LNCAP (cell line): ENCODE data around the gene RNF40.

Experiments used
- TF ChIP-seq, protein P1 (sequence below): fragments of 450-650 bp; IDR thresholded peaks from 2 replicates; pipeline ENCODE4 v1.5.1; 2017; ENCODE audit warnings: mild to moderate bottlenecking

RNF40 gene

DNA sequence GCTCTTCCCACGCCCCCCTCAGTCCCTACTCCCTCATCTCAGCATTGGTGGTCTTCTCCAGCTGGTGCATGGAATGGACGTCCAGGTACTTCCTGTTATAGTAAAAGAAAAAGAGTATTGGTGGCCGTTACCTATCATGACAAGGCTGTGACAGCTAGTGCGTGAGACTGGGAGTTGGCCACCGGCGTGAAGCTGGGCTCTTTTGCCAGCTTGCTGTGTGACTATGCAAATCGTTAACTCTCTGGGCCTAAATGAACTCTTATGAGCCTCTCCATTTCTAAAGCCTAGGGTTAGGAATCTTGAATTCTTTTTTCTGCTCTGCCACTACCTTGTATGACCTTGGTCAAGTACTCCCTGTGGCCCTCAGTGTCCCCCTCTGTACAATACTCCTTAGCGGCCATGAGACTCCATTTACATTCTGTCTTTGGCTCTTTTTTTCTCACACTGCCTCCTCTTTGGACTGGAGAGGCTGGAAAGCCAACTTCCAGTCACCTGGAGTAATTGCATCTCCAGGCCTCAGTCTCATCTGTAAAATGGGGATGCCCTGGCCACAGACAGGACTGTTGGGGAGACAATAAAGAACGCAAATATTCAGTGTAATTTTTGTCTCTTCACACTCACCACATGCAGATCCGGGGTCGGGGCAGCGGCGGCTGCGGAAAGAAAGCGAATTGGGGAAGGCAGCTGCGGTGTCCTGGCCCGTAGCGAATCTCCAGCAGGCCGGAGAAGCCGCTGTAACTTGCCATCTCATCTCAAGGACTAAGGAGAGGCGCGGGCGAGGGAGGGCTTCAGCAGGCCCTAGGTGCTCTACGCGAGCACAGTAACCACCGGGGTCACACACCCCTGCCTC lies 1.3 kb upstream of the RNF40 start:
- TF ChIP-seq, protein P1, sequence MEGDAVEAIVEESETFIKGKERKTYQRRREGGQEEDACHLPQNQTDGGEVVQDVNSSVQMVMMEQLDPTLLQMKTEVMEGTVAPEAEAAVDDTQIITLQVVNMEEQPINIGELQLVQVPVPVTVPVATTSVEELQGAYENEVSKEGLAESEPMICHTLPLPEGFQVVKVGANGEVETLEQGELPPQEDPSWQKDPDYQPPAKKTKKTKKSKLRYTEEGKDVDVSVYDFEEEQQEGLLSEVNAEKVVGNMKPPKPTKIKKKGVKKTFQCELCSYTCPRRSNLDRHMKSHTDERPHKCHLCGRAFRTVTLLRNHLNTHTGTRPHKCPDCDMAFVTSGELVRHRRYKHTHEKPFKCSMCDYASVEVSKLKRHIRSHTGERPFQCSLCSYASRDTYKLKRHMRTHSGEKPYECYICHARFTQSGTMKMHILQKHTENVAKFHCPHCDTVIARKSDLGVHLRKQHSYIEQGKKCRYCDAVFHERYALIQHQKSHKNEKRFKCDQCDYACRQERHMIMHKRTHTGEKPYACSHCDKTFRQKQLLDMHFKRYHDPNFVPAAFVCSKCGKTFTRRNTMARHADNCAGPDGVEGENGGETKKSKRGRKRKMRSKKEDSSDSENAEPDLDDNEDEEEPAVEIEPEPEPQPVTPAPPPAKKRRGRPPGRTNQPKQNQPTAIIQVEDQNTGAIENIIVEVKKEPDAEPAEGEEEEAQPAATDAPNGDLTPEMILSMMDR, result no peak

DNA sequence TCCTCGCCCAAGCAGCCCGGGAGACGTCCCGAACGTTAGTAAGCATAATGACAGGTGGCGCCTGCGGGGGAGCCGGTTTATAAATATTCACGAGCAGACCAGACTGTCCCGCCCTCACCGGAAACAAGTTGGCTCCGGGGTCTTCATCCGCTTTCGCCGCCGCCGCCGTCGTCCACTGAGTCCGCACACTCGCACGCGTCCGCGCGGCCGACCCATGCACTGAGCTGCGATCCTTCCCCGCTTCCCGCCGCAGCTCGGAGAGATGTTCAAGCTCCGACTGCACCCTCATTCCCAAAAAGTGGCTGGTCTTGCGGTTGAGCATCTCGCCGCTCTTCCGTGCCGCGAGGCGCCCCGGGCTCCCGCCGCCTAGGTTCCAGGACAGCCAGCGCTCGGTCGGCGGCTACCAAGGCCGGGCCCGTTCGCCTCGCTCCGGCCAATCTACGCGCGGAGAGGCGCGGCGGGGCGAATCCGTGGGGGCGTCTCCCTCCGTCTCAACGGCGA lies 645 bp upstream of the RNF40 start:
- TF ChIP-seq, protein P1, result no peak

DNA sequence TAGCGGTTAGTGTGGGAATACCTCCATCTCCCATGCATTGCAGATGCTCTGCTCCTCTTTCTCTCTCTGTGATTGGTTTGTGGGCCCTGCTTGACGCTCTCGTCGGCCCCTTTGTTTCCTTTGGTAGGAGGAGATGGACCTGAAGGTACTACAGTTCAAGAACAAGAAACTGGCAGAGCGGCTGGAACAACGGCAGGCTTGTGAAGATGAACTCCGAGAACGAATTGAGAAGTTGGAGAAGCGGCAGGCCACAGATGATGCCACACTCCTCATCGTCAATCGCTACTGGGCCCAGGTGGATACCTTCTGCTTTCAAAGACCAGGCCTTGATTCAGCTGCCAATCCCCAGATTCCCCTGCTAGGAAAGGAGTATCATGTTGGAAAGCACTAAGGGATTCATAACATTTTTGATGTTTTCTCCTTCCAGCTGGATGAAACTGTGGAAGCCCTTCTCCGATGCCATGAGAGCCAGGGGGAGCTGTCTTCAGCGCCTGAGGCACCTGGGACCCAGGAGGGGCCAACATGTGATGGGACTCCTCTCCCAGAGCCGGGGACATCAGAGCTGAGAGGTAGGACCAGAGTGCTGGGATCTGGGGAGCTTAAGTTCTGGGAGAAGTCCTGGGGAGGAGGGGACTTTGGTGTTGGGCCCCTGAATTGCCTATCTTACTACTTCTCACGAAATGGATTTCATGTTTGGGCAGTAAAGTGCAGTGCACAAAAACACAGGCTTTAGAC lies 1.0 kb downstream of the RNF40 start:
- TF ChIP-seq, protein P1, result no peak

DNA sequence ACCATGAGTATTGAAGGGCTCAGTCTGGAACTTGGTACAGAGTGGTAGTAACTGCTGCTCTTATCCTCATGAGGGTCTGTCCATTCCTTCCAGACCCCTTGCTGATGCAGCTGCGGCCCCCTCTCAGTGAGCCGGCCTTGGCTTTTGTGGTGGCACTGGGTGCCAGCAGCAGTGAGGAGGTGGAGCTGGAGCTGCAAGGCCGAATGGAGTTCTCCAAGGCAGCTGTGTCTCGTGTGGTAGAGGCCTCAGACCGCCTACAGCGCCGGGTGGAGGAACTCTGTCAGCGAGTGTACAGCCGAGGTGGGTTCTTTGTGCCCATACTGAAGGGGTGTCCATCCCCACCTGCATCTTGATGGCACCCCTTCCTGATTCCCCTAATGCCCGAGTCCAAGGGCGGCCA lies 2.0 kb downstream of the RNF40 start:
- TF ChIP-seq, protein P1, result no peak

DNA sequence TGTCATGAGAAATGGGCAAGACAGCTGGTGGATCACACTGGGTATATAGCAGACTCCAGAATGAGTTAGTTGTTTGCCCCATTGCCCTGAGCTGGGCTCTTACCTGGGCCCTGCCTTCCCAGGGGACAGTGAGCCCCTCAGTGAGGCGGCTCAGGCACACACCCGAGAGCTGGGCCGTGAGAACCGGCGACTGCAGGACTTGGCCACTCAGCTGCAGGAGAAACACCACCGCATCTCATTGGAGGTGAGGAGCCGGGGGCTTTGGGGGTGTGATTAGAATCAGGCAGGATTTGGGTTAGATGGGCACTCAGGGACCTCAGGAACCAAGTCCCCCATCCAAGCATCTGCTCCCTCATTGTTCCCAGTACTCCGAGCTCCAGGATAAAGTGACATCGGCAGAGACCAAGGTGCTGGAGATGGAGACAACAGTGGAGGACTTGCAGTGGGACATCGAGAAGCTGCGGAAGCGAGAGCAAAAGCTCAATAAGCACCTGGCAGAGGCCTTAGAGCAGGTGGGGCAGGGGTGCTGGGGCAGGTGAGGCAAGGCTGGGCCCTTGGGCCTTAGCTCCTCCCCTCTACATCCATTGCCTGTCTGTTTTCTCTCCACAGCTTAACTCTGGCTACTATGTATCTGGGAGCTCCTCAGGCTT lies 2.8 kb downstream of the RNF40 start:
- TF ChIP-seq, protein P1, result no peak

DNA sequence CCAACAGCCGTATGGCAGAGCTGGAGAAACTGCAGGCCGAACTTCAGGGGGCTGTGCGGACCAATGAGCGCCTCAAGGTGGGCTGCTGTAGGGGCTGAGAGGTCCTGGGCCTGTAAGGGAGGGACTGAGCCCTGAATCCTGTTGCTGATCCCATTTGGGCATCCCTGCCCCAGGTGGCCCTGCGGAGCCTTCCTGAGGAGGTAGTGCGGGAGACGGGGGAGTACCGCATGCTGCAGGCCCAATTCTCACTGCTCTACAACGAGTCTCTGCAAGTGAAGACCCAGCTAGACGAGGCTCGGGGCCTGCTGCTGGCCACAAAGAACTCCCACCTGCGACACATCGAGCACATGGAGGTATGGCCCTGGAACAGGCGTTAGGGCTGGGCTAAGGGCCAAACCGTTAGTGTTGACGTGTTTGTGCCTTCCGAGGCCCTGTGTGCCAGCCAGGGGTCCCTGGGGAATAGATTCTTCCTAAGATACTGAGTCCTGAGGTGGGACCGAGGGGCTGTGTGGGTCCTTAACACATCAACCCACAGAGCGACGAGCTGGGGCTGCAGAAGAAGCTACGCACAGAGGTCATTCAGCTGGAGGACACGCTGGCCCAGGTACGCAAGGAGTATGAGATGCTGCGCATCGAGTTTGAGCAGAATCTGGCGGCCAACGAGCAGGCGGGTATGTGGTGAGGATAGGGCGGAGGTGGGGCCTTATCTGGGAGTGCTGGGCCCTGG lies 4.2 kb downstream of the RNF40 start:
- TF ChIP-seq, protein P1, result no peak

DNA sequence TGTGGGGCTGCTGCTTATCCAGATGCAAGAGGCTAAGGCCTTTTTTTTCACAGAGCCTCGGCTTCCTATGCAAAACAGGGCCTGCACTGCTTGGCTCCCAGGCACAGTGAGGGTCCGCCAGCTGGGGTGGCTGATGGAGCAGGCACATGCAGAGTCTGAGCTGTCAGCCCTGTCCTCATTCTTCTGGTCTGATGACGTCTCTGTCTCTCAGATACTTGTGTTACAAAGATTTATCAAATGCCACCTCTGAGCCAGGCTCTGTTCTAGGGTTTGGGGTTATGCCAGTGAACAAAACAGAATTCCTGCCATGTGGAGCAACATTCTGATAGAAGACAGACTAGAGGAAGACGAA lies 4.8 kb downstream of the RNF40 start:
- TF ChIP-seq, protein P1, result no peak
